Measurements from ENCODE around the gene SNX10.

- TF ChIP-seq, protein P1, sequence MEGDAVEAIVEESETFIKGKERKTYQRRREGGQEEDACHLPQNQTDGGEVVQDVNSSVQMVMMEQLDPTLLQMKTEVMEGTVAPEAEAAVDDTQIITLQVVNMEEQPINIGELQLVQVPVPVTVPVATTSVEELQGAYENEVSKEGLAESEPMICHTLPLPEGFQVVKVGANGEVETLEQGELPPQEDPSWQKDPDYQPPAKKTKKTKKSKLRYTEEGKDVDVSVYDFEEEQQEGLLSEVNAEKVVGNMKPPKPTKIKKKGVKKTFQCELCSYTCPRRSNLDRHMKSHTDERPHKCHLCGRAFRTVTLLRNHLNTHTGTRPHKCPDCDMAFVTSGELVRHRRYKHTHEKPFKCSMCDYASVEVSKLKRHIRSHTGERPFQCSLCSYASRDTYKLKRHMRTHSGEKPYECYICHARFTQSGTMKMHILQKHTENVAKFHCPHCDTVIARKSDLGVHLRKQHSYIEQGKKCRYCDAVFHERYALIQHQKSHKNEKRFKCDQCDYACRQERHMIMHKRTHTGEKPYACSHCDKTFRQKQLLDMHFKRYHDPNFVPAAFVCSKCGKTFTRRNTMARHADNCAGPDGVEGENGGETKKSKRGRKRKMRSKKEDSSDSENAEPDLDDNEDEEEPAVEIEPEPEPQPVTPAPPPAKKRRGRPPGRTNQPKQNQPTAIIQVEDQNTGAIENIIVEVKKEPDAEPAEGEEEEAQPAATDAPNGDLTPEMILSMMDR (IDR thresholded peaks at IDR 0.05), result no peak
- TF ChIP-seq POLR2A (IDR thresholded peaks at IDR 0.05), result no peak
Observed at GRCh38 chr7:26291251-26291650, 411 bp upstream of the SNX10 start.
